Trophoblast cell (in vitro differentiated cells and primary cell): ENCODE data around the gene GULP1.
"Not testable (repeated sequence)": the region's sequence is repeated elsewhere in the genome, so short reads cannot be mapped to it uniquely, and the experiment has no call there.

ENCODE experiments used
- DNase-seq, 2 donors: peaks; one replicate each; pipeline ENCODE4 v3.0.0-alpha.2; 2016
- H2AFZ ChIP-seq: 2 replicates; pipeline ENCODE4 v1.6.1; 2013; ENCODE audit warnings: low read length, moderate library complexity, mild to moderate bottlenecking; ENCODE audit not compliant: insufficient read depth, poor library complexity
- H2AK5ac ChIP-seq: 2 replicates; pipeline ENCODE4 v1.6.1; 2013; ENCODE audit warnings: mild to moderate bottlenecking, low read length
- H2BK120ac ChIP-seq: 2 replicates; pipeline ENCODE4 v1.6.1; 2013; ENCODE audit warnings: low read length, mild to moderate bottlenecking, moderate library complexity; ENCODE audit not compliant: insufficient read depth, poor library complexity
- H2BK12ac ChIP-seq: 2 replicates; pipeline ENCODE4 v1.6.1; 2013; ENCODE audit warnings: mild to moderate bottlenecking, low read length, moderate library complexity
- H2BK5ac ChIP-seq: 2 replicates; pipeline ENCODE4 v1.6.1; 2013; ENCODE audit warnings: low read length, low read depth, moderate library complexity, mild to moderate bottlenecking; ENCODE audit not compliant: poor library complexity
- H3K14ac ChIP-seq: 2 replicates; pipeline ENCODE4 v1.6.1; 2013; ENCODE audit warnings: mild to moderate bottlenecking, low read length
- H3K18ac ChIP-seq: 2 replicates; pipeline ENCODE4 v1.6.1; 2013; ENCODE audit warnings: mild to moderate bottlenecking, low read length
- H3K23ac ChIP-seq: 2 replicates; pipeline ENCODE4 v1.6.1; 2013; ENCODE audit warnings: low read length
- H3K27ac ChIP-seq: 2 replicates; pipeline ENCODE4 v1.5.1; 2013; ENCODE audit warnings: low read depth, mild to moderate bottlenecking, inconsistent platforms, low read length, moderate library complexity
- H3K27me3 ChIP-seq: 2 replicates; pipeline ENCODE4 v1.6.1; 2013; ENCODE audit warnings: inconsistent platforms, mild to moderate bottlenecking, low read length, moderate library complexity; ENCODE audit not compliant: insufficient read depth
- H3K36me3 ChIP-seq, 2 experiments: 1 replicate in 1 of 2; 2 replicates in 1 of 2; pipeline ENCODE4 v1.6.1; 2013; ENCODE audit warnings: low read length in 2 of 2, mild to moderate bottlenecking in 2 of 2, moderate library complexity in 1 of 2; ENCODE audit not compliant: insufficient read depth in 2 of 2, control insufficient read depth in 1 of 2
- H3K4ac ChIP-seq: 2 replicates; pipeline ENCODE4 v1.6.1; 2013; ENCODE audit warnings: low read depth, mild to moderate bottlenecking, low read length, moderate library complexity
- H3K4me1 ChIP-seq, 2 experiments: 1 replicate in 1 of 2; 2 replicates in 1 of 2; pipeline ENCODE4 v1.6.1; 2013; ENCODE audit warnings: low read length in 2 of 2, mild to moderate bottlenecking in 2 of 2, moderate library complexity in 1 of 2; ENCODE audit not compliant: insufficient read depth in 2 of 2, control insufficient read depth in 1 of 2
- H3K4me2 ChIP-seq: 2 replicates; pipeline ENCODE4 v1.6.1; 2013; ENCODE audit warnings: inconsistent platforms, mild to moderate bottlenecking, low read length, moderate library complexity
- H3K4me3 ChIP-seq: 2 replicates; pipeline ENCODE4 v1.5.1; 2013; ENCODE audit warnings: mild to moderate bottlenecking, low read depth, low read length, inconsistent platforms
- H3K79me1 ChIP-seq: one replicate; pipeline ENCODE4 v1.6.1; 2013; ENCODE audit warnings: low read length
- H3K79me2 ChIP-seq: 2 replicates; pipeline ENCODE4 v1.6.1; 2013; ENCODE audit warnings: low read length, mild to moderate bottlenecking; ENCODE audit not compliant: control insufficient read depth, insufficient read depth, poor library complexity
- H3K9ac ChIP-seq: 2 replicates; pipeline ENCODE4 v1.6.1; 2013; ENCODE audit warnings: mild to moderate bottlenecking, low read length
- H3K9me3 ChIP-seq: 2 replicates; pipeline ENCODE4 v1.6.1; 2013; ENCODE audit warnings: low read depth, mild to moderate bottlenecking, control low read depth, inconsistent platforms, low read length; ENCODE audit not compliant: insufficient read depth
- H4K12ac ChIP-seq: 2 replicates; pipeline ENCODE4 v1.6.1; 2013; ENCODE audit warnings: low read depth, mild to moderate bottlenecking, low read length, moderate library complexity
- H4K8ac ChIP-seq: 2 replicates; pipeline ENCODE4 v1.6.1; 2013; ENCODE audit warnings: low read depth, mild to moderate bottlenecking, low read length, moderate library complexity
- H4K91ac ChIP-seq: one replicate; pipeline ENCODE4 v1.6.1; 2013; ENCODE audit warnings: low read depth, mild to moderate bottlenecking, low read length, moderate library complexity
- whole genome bisulfite sequencing: extraction: QIAGEN DNeasy Blood & Tissue Kit; methylation state at CpG from one replicate; pipeline ENCODE4 v1.1.7; 2013; ENCODE audit warnings: missing lambda C conversion rate; ENCODE audit not compliant: insufficient read length, insufficient coverage; ENCODE audit errors: extremely low coverage; 5-methylcytosine and 5-hydroxymethylcytosine counted together

Gene GULP1

GRCh38 chr2:188459061-188459460, 167.4 kb downstream of the GULP1 start:
- WGBS: no CpG with 5 or more reads among the region's 2 CpGs
- Histone ChIP-seq H2BK5ac (no peak overlapping the region), H3K14ac (no peak overlapping the region)

GRCh38 chr2:188466078-188466477, 174.4 kb downstream of the GULP1 start:
- not testable (repeated sequence) for H2BK5ac ChIP-seq, H3K36me3 ChIP-seq, H3K27me3 ChIP-seq, H2AFZ ChIP-seq, H3K4ac ChIP-seq, H3K14ac ChIP-seq, H3K4me3 ChIP-seq, DNase-seq, H2BK120ac ChIP-seq, H3K79me2 ChIP-seq, H4K91ac ChIP-seq, H3K27ac ChIP-seq, H3K18ac ChIP-seq, H3K9ac ChIP-seq, H2BK12ac ChIP-seq, H3K4me1 ChIP-seq, H3K79me1 ChIP-seq, H4K12ac ChIP-seq, H4K8ac ChIP-seq, H3K9me3 ChIP-seq, H2AK5ac ChIP-seq, H3K4me2 ChIP-seq, H3K23ac ChIP-seq
- WGBS: no CpG with 5 or more reads among the region's 3 CpGs

More at GRCh38 chr2:188459061-188459460, 167.4 kb downstream of the GULP1 start:
- Histone ChIP-seq H3K79me2 (no peaks in the 10 kb centered on the region), H3K27me3 (no peaks in the 10 kb centered on the region), H2BK120ac (no peak overlapping the region), H3K36me3 (no peaks in the 10 kb centered on the region), H3K4ac (no peak overlapping the region), H3K18ac (no peak overlapping the region), H3K4me3 (no peak overlapping the region), H4K91ac (no peak overlapping the region), H3K27ac (no peak overlapping the region), H2BK12ac (no peak overlapping the region), H3K79me1 (no peaks in the 10 kb centered on the region), H3K23ac (no peak overlapping the region), H2AFZ (no peak overlapping the region), H3K9me3 (peaks cover 3% of the 10 kb centered on the region), H2AK5ac (no peak overlapping the region), H3K4me1 (no peaks in the 10 kb centered on the region), H4K12ac (no peak overlapping the region), H4K8ac (no peak overlapping the region), H3K9ac (no peak overlapping the region), H3K4me2 (no peak overlapping the region)
- no peak for DNase-seq

GRCh38 chr2:188466761-188467160, 175.1 kb downstream of the GULP1 start:
- Histone ChIP-seq H3K4me3 (no peak overlapping the region), H2BK120ac (no peak overlapping the region), H3K4me1 (no peaks in the 10 kb centered on the region), H4K8ac (no peak overlapping the region), H3K14ac (no peak overlapping the region), H3K27me3 (no peaks in the 10 kb centered on the region), H3K4ac (no peak overlapping the region), H3K36me3 (no peaks in the 10 kb centered on the region), H4K91ac (no peak overlapping the region), H2BK12ac (no peak overlapping the region), H2AFZ (no peak overlapping the region), H3K79me2 (no peaks in the 10 kb centered on the region), H3K79me1 (no peaks in the 10 kb centered on the region), H3K9ac (no peak overlapping the region), H2BK5ac (no peak overlapping the region), H3K9me3 (no peaks in the 10 kb centered on the region), H4K12ac (no peak overlapping the region), H3K4me2 (no peak overlapping the region), H2AK5ac (no peak overlapping the region), H3K27ac (no peak overlapping the region), H3K18ac (no peak overlapping the region), H3K23ac (no peak overlapping the region)
- no CpG with 5 or more reads among the region's 1 CpG for WGBS
- no peak for DNase-seq

- Histone ChIP-seq H2BK5ac (no peak overlapping the region), H4K12ac (no peak overlapping the region), H3K79me2 (no peaks in the 10 kb centered on the region), H3K4me1 (no peaks in the 10 kb centered on the region), H2BK120ac (no peak overlapping the region), H4K8ac (no peak overlapping the region), H2AFZ (no peak overlapping the region), H2BK12ac (no peak overlapping the region), H3K9ac (no peak overlapping the region), H3K4me2 (no peak overlapping the region), H2AK5ac (no peak overlapping the region), H3K27ac (no peak overlapping the region), H3K36me3 (no peaks in the 10 kb centered on the region), H3K79me1 (no peaks in the 10 kb centered on the region), H3K9me3 (no peaks in the 10 kb centered on the region), H3K4ac (no peak overlapping the region), H3K27me3 (no peaks in the 10 kb centered on the region), H4K91ac (no peak overlapping the region), H3K4me3 (no peak overlapping the region), H3K23ac (no peak overlapping the region), H3K14ac (no peak overlapping the region), H3K18ac (no peak overlapping the region)
- no CpG with 5 or more reads among the region's 4 CpGs for WGBS
- DNase-seq: no peak
These were observed 179.5 kb downstream of the GULP1 start for GRCh38 chr2:188471166-188471565.
